AG08396 (cell line): ENCODE measurements around the gene MMEL1.
A peak's percentile ranks its signal among the peaks of the same experiment; 100 is the strongest.
"Not testable (repeated sequence)": the region's sequence is repeated elsewhere in the genome, so short reads cannot be mapped to it uniquely, and the experiment has no call there.

ENCODE experiments used
- DNase-seq: peaks from one replicate; pipeline ENCODE4 v3.0.0; 2012; ENCODE audit warnings: low spot score, mixed read lengths

Gene MMEL1

DNA sequence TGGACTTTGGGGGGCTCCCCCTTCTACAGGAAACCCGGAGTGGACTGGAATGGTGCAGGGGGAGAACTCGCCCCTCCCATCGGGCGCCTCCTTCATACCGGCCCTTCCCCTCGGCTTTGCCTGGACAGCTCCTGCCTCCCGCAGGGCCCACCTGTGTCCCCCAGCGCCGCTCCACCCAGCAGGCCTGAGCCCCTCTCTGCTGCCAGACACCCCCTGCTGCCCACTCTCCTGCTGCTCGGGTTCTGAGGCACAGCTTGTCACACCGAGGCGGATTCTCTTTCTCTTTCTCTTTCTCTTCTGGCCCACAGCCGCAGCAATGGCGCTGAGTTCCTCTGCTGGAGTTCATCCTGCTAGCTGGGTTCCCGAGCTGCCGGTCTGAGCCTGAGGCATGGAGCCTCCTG is 76.5 kb downstream of the MMEL1 start, which contains the start of gene TNFRSF14:
Gene TNFRSF14 (plus strand): TSS at position 95 of the 401 bp plus-strand sequence. CDS start 294 bp downstream, at position 389.
- peak; percentile 79 for DNase-seq

DNA sequence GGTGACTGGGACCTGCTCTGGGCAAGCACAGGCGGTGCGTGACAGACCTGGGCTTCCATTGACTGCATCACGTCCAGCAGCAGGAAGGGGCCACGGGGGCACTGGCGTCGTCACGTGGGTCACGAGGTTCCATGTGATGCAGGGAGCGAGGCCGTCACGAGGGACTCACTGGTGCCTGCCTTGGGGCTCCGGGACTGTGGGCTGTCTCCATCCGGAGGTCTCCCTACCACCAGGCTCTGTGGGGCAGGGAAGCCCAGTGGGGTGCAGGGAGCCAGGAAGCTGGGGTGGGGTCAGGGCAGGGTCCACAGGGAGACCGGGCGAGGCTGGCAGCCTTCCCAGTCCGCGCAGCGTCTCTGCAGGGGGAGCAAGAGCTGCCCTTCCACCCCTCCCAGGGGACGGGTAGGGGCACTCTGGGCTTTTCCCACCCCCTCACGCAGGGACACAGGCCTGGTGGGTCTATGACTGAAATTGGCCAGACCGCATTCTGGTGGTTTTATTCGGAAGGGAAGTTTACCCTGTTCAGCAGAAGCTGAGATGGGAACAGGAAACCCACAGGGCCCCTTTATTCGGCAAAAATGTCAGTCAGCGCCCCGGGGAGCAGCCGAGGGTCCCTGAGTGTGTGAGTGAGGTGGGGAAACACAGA is 77.1 kb downstream of the MMEL1 start:
- DNase-seq: peak; percentile 79

GRCh38 chr1:2554621-2555387 is 78.0 kb downstream of the MMEL1 start:
- no peak for DNase-seq

- no peak for DNase-seq
Observed at GRCh38 chr1:2553871-2554620, 78.8 kb downstream of the MMEL1 start.

DNA sequence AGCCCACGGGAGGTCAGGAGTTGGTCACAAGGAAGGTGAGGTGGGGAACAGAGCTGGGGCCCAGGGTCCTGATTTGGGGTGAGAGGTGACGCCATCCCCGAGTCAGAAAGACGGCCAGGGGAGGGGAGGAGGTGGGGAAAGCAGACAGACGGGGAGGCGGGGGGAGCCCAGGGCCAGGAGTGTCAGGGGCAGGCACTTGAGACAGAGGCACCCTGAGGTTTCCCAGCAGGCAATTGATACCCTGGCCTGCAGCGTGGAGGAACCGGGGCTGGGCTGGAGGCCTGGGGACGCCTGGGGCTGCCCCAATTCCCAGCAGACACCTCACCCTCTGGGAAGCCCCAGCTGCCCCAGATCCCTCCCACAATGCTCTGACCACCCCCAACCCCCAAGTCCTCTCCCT is 79.7 kb downstream of the MMEL1 start:
- DNase-seq: not testable (repeated sequence)

GRCh38 chr1:2552189-2552588 is 80.6 kb downstream of the MMEL1 start:
- no peak for DNase-seq

DNA sequence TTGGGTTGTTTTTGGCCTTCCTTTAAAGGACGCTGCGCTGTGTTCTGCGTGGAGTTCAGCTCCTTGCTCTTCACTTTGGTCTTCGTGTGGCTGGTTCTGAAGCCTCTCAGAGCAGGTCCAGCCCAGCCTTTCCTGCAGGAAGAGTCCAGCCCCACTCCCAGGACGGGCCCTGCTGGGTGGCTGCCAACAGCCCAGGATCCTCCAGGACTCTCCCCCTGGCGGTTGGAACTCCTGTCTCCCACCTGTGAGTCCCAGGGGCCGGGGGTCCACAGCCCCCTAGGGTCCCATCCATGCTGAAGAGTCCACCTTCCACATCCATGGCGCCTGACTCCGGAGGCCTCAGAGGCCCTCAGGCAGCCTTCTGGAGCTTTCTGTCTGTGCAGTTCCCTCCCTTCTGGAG is 81.3 kb downstream of the MMEL1 start:
- DNase-seq: not testable (repeated sequence)

DNA sequence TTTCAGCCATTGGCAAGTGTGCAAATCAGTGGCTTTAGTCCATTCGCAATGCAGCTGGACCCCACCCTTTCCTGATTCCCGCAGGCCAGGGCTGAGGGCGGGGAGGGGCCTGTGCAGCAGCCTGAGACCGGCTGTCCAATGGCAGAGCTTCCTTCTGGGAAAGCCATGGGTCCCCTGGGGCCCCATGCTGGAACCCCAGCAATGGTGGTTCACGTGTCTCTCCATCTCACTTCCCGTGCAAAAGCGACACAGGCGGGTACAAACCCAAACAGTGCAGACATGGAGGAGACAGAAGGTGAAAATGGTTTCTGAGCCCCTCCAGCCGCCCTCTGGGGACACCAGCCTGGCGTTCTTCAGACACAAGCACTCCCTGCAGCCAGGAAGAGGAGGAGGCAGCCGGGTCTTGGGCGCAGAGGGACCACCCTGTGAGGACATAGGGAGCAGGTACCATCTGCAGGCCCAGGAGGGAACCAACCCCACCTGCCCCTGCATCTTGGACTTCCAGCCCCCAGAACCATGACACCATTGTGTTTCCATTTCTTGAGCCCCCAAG is 82.4 kb downstream of the MMEL1 start:
- not testable (repeated sequence) for DNase-seq

GRCh38 chr1:2549367-2550029 is 83.3 kb downstream of the MMEL1 start:
- DNase-seq: not testable (repeated sequence)

DNA sequence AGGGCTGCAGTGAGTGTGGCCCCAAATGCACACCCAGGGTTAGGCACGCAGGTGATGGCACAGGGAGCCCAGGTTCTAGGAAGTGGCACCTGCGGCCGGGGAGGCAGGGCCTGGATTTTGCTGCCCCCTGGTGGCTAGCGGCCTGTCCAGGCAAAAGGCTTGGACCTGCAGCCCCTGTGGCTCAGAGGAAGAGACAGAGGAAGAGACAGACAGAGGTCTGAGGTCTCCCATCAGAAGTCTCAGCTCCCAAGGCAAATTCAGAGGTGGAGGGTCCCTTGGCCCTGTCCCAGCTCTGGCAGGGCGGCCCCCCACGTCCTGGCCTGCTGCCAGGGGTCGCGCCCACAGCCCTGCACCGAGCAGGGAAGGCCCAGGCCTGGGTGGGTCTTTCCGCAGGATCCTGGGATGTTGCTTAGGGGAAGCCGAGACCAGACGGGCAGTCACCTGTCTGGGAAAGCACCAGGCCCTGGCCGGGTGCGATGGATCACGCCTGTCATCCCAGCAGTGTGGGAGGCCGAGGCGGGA is 84.7 kb downstream of the MMEL1 start:
- peak; percentile 90 for DNase-seq

DNA sequence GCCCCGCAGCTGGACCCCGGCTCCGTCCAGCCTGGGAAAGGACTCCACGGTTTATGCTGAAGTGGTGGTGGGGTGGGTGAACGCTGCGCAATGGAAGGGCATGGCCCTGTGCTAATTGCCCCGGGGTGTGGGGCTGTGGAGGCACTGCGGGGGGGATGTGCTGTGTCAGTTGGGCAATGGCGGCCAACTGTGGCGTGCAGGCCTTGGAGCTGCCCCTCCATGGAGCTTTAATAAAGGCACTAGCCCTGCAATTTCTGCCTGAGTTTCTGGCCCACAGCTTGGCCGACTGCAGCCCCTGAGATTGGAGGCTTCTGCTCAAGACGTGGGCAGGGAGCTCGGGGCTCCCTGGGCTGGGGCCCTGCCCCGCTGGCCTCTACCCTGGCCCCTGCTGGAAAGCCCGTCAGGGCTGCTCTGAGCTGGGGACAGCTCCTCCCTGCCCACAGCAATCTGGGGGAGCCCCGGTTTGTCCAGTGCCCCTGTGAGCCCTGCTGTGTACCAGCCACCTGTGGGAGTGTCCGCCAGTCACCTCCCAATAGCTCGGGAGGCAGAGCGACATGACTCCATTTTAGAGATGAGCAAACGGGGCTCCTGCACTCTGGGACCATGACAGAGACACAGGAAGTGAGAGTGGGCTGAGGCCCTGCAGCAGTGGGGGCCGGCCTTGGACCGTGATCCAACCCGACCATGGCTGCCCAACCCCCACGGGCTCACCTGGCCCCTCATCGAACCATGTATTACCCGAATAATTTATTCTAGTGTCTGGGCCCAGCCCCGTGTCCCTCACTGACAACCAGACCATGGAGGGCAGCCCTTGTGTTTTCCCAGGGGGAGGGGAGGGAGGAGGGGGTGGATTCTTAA is 85.4 kb downstream of the MMEL1 start:
- no peak for DNase-seq

- peak; percentile 93 for DNase-seq
Observed at GRCh38 chr1:2546515-2547209, 86.2 kb downstream of the MMEL1 start.

DNA sequence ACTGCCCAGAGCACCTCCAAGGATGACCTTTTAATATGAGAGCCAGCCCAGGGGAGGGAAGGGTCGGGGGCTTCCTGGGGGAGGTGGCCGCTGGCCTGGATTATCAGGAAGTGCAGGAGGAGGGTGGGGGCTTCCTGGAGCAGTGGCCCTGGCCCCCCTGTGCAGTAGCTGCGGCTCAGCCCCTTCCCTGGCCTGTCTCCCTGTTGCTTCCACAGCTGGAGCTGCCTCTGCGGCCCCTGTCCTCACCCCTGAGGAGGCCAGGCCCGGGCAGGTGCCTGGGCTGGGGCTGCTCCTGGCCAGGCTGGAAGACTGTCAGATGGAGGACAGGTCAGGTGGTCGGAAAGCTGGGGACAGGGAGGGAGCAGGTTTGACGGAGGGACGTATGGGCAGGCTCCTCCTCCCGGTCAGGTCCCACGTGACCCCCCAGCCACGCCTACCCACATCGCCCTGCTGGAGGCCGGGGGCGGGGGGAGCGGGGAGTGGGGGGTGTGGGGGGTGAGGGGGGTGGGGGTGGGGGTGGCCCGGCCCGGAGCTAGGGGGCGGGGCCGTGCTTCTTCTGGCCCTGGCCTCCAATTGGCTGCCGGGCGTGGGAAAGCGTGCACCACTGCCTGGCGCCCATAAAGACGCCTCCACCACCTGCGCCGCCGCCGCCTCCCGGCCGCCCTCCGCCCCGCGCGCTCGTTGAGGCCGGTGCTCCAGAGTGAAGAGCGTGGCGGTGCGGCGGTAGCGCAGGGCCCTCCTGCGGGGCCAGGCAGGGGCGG is 86.9 kb downstream of the MMEL1 start:
- peak; percentile 95 for DNase-seq

DNA sequence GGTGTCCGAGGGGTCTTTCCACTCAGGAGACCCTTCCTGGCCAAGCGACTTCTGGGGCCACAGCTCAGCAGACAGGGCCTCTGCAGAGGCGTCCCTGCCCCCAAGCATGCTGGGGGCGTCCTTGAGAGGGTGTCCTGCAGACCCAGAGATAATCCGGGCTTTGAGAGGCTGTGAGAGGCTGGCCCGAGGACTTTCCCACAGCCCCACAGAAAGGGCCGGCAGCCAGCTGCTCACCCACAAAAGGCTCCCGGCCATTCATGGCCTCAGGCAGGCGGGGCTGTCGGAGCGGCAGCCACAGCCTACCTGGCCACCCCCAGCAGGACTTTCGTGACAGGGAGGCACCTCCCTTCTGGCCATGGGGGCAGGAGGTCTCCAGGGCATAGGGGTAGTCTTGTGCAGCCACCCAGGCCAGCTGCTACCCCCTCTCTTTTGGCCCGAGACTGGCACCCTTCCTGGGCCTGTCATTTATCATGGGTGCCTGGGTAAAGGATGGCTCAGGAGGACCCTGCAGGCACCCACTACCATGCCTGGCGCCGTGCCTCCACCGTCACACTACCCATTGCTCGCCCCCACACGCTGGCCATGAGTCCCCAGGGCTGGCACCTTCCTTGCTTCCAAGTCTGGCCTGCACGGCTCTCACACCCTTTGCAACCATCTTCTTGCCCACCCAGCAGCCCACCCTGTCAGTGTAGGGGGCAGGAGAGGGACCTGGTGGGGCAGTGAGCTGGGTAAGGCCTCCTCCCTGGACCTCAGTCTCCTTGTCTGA is 87.8 kb downstream of the MMEL1 start:
- no peak for DNase-seq

DNA sequence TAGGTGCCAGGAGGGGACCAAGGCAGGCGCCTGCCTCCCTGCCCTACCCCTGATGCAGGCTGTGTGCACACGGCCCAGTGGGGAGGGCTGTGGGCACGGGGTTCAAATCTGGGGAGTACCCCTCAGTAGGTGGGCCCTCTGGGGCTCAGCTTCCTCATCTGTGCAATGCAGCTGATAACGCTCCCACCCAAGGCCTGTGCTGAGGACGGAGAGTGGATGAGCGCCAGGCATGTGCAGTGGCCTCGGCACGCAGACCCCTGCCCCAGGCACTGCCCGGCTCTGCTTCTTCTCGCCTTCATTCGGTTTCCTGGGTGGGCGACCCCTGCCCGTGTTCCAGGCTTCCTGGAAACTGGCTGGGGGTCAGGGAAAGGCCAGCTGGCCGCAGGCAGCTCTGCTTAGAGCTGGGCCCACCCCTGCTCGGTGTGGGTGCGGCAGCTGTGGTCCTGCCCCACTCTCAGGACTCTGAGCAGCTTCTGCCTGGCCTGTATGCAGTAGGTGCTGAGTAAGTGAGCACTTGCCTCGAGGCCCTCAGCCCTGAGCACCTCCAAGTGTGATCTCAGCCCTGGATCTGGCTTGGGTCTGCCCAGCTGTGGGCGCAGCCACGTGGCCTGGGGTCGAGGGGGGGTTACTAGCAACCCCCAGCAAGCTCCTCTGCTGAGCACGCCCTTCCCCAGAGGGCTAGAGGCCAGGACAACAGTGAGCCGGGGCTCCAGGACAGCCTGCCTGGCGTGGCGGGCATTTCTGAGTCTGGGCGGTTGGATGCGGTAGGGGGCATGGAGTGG is 88.5 kb downstream of the MMEL1 start:
- DNase-seq: no peak

- no peak for DNase-seq
Observed at GRCh38 chr1:2543543-2544092, 89.2 kb downstream of the MMEL1 start.

GRCh38 chr1:2542246-2542915 is 90.4 kb downstream of the MMEL1 start:
- DNase-seq: no peak
